WTC11 (cell line): ENCODE results near the gene GOLGA8J. TPM values are rescaled to one million over a fixed set of nuclear protein-coding genes. Genes with fewer than 3 reads are reported as not detected.

Experiments used
- ATAC-seq: fragments of 200-7000 bp; cut with Tn5 transposase; 2 replicates; pipeline ENCODE4 v1.10.0; 2021; ENCODE audit warnings: mild to moderate bottlenecking, moderate library complexity
- CTCF ChIA-PET: fragments of 300-600 bp; sonication (Branson Sonifier 250); formaldehyde crosslinking; loops from one replicate; lab custom pipeline; 2021; ENCODE audit warnings: antibody characterized with exemption; lab: Charles Lee
- POLR2A ChIA-PET: fragments of 350-600 bp; sonication (Branson Sonifier 250); formaldehyde crosslinking; loops from one replicate; lab custom pipeline; 2021; ENCODE audit warnings: antibody characterized with exemption; lab: Charles Lee
- DNase-seq: peaks from one replicate; pipeline ENCODE4 v3.0.0; 2021; ENCODE audit warnings: low spot score
- H3K27ac Mint-ChIP-seq: 2 replicates; pipeline ENCODE4 v1.8.0; 2021; ENCODE audit warnings: mixed read lengths
- H3K27me3 Mint-ChIP-seq: 2 replicates; pipeline ENCODE4 v1.8.0; 2021; ENCODE audit warnings: low read depth, mild to moderate bottlenecking, moderate library complexity, mixed read lengths
- H3K36me3 Mint-ChIP-seq: 2 replicates; pipeline ENCODE4 v1.8.0; 2021; ENCODE audit warnings: mixed read lengths
- H3K4me1 Mint-ChIP-seq: 2 replicates; pipeline ENCODE4 v1.8.0; 2022; ENCODE audit warnings: mixed read lengths
- H3K4me3 Mint-ChIP-seq: 2 replicates; pipeline ENCODE4 v1.8.0; 2021; ENCODE audit warnings: mild to moderate bottlenecking, moderate library complexity, mixed read lengths
- H3K9me3 Mint-ChIP-seq: 2 replicates; pipeline ENCODE4 v1.8.0; 2021; ENCODE audit warnings: mixed read lengths
- ESRRA ChIP-seq: sonication (generic); formaldehyde crosslinking; IDR thresholded peaks from 2 replicates; pipeline ENCODE4 v1.8.1; 2022; ENCODE audit warnings: mild to moderate bottlenecking, missing genetic modification reagents, borderline replicate concordance
- GTF2I ChIP-seq: fragments of 250-450 bp; sonication (Bioruptor Pico); conservative IDR thresholded peaks from 2 replicates; pipeline ENCODE4 v1.4.0; 2021; ENCODE audit warnings: mild to moderate bottlenecking
- IRF2 ChIP-seq: sonication (generic); formaldehyde crosslinking; IDR thresholded peaks from 2 replicates; pipeline ENCODE4 v1.8.0; 2022; ENCODE audit warnings: low read depth, missing genetic modification reagents, borderline replicate concordance
- JUN ChIP-seq: sonication (generic); formaldehyde crosslinking; IDR thresholded peaks from 2 replicates; pipeline ENCODE4 v1.8.0; 2023; ENCODE audit warnings: mild to moderate bottlenecking, missing genetic modification reagents
- NR3C1 ChIP-seq: sonication (generic); formaldehyde crosslinking; conservative IDR thresholded peaks from 2 replicates; pipeline ENCODE4 v1.8.1; 2023; ENCODE audit warnings: low read depth, mild to moderate bottlenecking, missing genetic modification reagents
- RELA ChIP-seq: sonication (generic); formaldehyde crosslinking; IDR thresholded peaks from 2 replicates; pipeline ENCODE4 v1.8.1; 2022; ENCODE audit warnings: missing genetic modification reagents, mild to moderate bottlenecking, borderline replicate concordance
- TCF7 ChIP-seq: sonication (generic); formaldehyde crosslinking; IDR thresholded peaks from 2 replicates; pipeline ENCODE4 v1.8.0; 2022; ENCODE audit warnings: mild to moderate bottlenecking, low read depth, missing genetic modification reagents, moderate library complexity
- ZNF138 ChIP-seq: sonication (generic); formaldehyde crosslinking; conservative IDR thresholded peaks from 2 replicates; pipeline ENCODE4 v1.8.1; 2022; ENCODE audit warnings: mild to moderate bottlenecking, moderate library complexity, missing genetic modification reagents
- ZNF396 ChIP-seq: fragments of 250-450 bp; sonication (Bioruptor Pico); IDR thresholded peaks from 2 replicates; pipeline ENCODE4 v1.8.0; 2021; ENCODE audit warnings: mild to moderate bottlenecking, moderate library complexity, borderline replicate concordance
- ZNF423 ChIP-seq: fragments of 250-450 bp; sonication (Bioruptor Pico); IDR thresholded peaks from 2 replicates; pipeline ENCODE4 v2.1.2; 2022; ENCODE audit warnings: mild to moderate bottlenecking, moderate library complexity
- ZNF671 ChIP-seq: fragments of 250-450 bp; sonication (Bioruptor Pico); IDR thresholded peaks from 2 replicates; pipeline ENCODE4 v1.8.0; 2021; ENCODE audit warnings: mild to moderate bottlenecking
- total RNA-seq: library from RNA; stranded (reverse); gene quantifications from 3 replicates; pipeline ENCODE4 v1.2.3, GENCODE V29; 2021
- TF ChIP-seq, protein P1 (sequence below): fragments of 250-450 bp; sonication (Bioruptor Pico); IDR thresholded peaks from 2 replicates; pipeline ENCODE4 v1.9.0; 2021; ENCODE audit warnings: mild to moderate bottlenecking, borderline replicate concordance
- TF ChIP-seq, protein P2 (sequence below): sonication (generic); formaldehyde crosslinking; IDR thresholded peaks from 2 replicates; pipeline ENCODE4 v1.8.1; 2022; ENCODE audit warnings: missing genetic modification reagents, borderline replicate concordance
- TF ChIP-seq, protein P3 (sequence below): fragments of 250-450 bp; sonication (Bioruptor Pico); IDR thresholded peaks from 2 replicates; pipeline ENCODE4 v1.9.0; 2021; ENCODE audit warnings: mild to moderate bottlenecking
- TF ChIP-seq, protein P4 (sequence below): sonication (generic); formaldehyde crosslinking; IDR thresholded peaks from 2 replicates; pipeline ENCODE4 v1.8.1; 2023; ENCODE audit warnings: mild to moderate bottlenecking, missing genetic modification reagents
- TF ChIP-seq, protein P5 (sequence below): sonication (generic); formaldehyde crosslinking; IDR thresholded peaks from 2 replicates; pipeline ENCODE4 v1.8.0; 2023; ENCODE audit warnings: missing genetic modification reagents
- TF ChIP-seq, protein P6 (sequence below): sonication (generic); formaldehyde crosslinking; conservative IDR thresholded peaks from 2 replicates; pipeline ENCODE4 v1.8.1; 2022; ENCODE audit warnings: mild to moderate bottlenecking, missing genetic modification reagents
- TF ChIP-seq, protein P7 (sequence below): sonication (generic); formaldehyde crosslinking; IDR thresholded peaks from 2 replicates; pipeline ENCODE4 v1.8.0; 2023; ENCODE audit warnings: missing genetic modification reagents, mild to moderate bottlenecking, borderline replicate concordance

GOLGA8J gene
- total RNA-seq, 1 experiment from 2014 or later, result 0.33 TPM

DNA sequence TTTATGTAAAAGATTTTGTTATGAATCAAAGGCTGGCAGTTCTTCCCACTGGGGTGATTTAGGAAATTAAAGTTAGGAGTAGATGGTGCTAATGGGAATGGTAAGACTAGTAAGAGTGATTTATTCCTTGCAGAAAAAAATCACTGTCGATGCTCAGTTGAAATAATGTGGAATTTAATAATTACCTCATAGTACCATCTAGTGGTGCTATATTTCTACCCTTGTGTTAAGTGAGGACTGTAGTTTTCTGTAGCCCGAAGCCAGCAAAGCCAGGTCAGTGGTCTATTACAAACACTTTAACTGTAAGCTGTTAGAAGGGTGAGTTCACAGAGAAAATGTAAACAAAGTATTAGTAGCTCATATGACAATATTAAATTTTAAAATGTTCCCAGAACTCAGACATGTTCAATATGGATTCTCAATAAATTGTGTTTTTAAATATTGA is 39.5 kb upstream of the GOLGA8J start (continued):
- TF ChIP-seq, protein P1, sequence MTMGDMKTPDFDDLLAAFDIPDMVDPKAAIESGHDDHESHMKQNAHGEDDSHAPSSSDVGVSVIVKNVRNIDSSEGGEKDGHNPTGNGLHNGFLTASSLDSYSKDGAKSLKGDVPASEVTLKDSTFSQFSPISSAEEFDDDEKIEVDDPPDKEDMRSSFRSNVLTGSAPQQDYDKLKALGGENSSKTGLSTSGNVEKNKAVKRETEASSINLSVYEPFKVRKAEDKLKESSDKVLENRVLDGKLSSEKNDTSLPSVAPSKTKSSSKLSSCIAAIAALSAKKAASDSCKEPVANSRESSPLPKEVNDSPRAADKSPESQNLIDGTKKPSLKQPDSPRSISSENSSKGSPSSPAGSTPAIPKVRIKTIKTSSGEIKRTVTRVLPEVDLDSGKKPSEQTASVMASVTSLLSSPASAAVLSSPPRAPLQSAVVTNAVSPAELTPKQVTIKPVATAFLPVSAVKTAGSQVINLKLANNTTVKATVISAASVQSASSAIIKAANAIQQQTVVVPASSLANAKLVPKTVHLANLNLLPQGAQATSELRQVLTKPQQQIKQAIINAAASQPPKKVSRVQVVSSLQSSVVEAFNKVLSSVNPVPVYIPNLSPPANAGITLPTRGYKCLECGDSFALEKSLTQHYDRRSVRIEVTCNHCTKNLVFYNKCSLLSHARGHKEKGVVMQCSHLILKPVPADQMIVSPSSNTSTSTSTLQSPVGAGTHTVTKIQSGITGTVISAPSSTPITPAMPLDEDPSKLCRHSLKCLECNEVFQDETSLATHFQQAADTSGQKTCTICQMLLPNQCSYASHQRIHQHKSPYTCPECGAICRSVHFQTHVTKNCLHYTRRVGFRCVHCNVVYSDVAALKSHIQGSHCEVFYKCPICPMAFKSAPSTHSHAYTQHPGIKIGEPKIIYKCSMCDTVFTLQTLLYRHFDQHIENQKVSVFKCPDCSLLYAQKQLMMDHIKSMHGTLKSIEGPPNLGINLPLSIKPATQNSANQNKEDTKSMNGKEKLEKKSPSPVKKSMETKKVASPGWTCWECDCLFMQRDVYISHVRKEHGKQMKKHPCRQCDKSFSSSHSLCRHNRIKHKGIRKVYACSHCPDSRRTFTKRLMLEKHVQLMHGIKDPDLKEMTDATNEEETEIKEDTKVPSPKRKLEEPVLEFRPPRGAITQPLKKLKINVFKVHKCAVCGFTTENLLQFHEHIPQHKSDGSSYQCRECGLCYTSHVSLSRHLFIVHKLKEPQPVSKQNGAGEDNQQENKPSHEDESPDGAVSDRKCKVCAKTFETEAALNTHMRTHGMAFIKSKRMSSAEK (CRISPR knock-in tag), result no peak
- TF ChIP-seq ZNF423 (CRISPR knock-in tag) (no peak), ZNF396 (no peak)
- TF ChIP-seq, protein P2, sequence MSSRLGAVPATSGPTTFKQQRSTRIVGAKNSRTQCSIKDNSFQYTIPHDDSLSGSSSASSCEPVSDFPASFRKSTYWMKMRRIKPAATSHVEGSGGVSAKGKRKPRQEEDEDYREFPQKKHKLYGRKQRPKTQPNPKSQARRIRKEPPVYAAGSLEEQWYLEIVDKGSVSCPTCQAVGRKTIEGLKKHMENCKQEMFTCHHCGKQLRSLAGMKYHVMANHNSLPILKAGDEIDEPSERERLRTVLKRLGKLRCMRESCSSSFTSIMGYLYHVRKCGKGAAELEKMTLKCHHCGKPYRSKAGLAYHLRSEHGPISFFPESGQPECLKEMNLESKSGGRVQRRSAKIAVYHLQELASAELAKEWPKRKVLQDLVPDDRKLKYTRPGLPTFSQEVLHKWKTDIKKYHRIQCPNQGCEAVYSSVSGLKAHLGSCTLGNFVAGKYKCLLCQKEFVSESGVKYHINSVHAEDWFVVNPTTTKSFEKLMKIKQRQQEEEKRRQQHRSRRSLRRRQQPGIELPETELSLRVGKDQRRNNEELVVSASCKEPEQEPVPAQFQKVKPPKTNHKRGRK (CRISPR knock-in tag), result no peak

DNA sequence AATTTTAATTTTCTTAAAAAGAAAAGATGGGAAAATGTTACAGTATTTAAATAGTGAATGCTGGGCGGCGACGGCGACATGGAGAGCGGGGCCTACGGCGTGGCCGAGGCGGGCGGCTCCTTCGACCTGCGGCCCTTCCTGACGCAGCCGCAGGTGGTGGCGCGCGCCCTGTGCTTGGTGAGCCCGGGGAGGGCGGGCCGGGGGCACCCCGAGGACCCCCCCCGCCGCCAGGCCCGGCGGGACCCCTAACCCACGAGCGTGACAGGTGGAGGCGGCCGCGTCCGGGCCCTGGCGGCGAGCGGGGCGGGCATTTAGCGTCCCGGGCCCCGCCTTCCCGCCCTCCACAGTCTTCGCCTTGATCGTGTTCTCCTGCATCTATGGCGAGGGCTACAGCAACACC is 38.4 kb upstream of the GOLGA8J start:
- ATAC-seq (no peak), DNase-seq (no peak)
- Mint-ChIP-seq H3K27me3 (no peaks in the 10 kb centered on the region; the same call in 1 of the 2 replicates), H3K9me3 (no peaks in the 10 kb centered on the region), H3K4me1 (peaks cover 13% of the 10 kb centered on the region), H3K27ac (no peak overlapping the region), H3K36me3 (no peaks in the 10 kb centered on the region), H3K4me3 (no peak overlapping the region)
- POLR2A ChIA-PET, result no interaction called here
- CTCF ChIA-PET, result interaction anchor here (1.0 kb wide), 1 partner anchor 59 kb away, joined by 3 read pairs; no protein-coding TSS in a partner anchor
- no peak for TF ChIP-seq TCF7 (CRISPR knock-in tag)
- TF ChIP-seq, protein P3, sequence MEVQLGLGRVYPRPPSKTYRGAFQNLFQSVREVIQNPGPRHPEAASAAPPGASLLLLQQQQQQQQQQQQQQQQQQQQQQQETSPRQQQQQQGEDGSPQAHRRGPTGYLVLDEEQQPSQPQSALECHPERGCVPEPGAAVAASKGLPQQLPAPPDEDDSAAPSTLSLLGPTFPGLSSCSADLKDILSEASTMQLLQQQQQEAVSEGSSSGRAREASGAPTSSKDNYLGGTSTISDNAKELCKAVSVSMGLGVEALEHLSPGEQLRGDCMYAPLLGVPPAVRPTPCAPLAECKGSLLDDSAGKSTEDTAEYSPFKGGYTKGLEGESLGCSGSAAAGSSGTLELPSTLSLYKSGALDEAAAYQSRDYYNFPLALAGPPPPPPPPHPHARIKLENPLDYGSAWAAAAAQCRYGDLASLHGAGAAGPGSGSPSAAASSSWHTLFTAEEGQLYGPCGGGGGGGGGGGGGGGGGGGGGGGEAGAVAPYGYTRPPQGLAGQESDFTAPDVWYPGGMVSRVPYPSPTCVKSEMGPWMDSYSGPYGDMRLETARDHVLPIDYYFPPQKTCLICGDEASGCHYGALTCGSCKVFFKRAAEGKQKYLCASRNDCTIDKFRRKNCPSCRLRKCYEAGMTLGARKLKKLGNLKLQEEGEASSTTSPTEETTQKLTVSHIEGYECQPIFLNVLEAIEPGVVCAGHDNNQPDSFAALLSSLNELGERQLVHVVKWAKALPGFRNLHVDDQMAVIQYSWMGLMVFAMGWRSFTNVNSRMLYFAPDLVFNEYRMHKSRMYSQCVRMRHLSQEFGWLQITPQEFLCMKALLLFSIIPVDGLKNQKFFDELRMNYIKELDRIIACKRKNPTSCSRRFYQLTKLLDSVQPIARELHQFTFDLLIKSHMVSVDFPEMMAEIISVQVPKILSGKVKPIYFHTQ (CRISPR knock-in tag), result no peak
- no peak for TF ChIP-seq GTF2I (CRISPR knock-in tag)
- TF ChIP-seq, protein P4, sequence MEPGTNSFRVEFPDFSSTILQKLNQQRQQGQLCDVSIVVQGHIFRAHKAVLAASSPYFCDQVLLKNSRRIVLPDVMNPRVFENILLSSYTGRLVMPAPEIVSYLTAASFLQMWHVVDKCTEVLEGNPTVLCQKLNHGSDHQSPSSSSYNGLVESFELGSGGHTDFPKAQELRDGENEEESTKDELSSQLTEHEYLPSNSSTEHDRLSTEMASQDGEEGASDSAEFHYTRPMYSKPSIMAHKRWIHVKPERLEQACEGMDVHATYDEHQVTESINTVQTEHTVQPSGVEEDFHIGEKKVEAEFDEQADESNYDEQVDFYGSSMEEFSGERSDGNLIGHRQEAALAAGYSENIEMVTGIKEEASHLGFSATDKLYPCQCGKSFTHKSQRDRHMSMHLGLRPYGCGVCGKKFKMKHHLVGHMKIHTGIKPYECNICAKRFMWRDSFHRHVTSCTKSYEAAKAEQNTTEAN (CRISPR knock-in tag), result no peak
- TF ChIP-seq ZNF138 (CRISPR knock-in tag), result no peak
- TF ChIP-seq ZNF671 (CRISPR knock-in tag), result no peak
- TF ChIP-seq JUN, result no peak
- TF ChIP-seq RELA (CRISPR knock-in tag), result no peak
- TF ChIP-seq ESRRA (CRISPR knock-in tag), result no peak
- TF ChIP-seq, protein P5, sequence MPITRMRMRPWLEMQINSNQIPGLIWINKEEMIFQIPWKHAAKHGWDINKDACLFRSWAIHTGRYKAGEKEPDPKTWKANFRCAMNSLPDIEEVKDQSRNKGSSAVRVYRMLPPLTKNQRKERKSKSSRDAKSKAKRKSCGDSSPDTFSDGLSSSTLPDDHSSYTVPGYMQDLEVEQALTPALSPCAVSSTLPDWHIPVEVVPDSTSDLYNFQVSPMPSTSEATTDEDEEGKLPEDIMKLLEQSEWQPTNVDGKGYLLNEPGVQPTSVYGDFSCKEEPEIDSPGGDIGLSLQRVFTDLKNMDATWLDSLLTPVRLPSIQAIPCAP, result no peak
- TF ChIP-seq ZNF396, result no peak
- TF ChIP-seq, protein P2 (CRISPR knock-in tag), result no peak
- no peak for TF ChIP-seq NR3C1 (CRISPR knock-in tag)
- no peak for TF ChIP-seq IRF2 (CRISPR knock-in tag)
- TF ChIP-seq, protein P6, sequence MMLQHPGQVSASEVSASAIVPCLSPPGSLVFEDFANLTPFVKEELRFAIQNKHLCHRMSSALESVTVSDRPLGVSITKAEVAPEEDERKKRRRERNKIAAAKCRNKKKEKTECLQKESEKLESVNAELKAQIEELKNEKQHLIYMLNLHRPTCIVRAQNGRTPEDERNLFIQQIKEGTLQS (CRISPR knock-in tag), result no peak
- TF ChIP-seq, protein P7, sequence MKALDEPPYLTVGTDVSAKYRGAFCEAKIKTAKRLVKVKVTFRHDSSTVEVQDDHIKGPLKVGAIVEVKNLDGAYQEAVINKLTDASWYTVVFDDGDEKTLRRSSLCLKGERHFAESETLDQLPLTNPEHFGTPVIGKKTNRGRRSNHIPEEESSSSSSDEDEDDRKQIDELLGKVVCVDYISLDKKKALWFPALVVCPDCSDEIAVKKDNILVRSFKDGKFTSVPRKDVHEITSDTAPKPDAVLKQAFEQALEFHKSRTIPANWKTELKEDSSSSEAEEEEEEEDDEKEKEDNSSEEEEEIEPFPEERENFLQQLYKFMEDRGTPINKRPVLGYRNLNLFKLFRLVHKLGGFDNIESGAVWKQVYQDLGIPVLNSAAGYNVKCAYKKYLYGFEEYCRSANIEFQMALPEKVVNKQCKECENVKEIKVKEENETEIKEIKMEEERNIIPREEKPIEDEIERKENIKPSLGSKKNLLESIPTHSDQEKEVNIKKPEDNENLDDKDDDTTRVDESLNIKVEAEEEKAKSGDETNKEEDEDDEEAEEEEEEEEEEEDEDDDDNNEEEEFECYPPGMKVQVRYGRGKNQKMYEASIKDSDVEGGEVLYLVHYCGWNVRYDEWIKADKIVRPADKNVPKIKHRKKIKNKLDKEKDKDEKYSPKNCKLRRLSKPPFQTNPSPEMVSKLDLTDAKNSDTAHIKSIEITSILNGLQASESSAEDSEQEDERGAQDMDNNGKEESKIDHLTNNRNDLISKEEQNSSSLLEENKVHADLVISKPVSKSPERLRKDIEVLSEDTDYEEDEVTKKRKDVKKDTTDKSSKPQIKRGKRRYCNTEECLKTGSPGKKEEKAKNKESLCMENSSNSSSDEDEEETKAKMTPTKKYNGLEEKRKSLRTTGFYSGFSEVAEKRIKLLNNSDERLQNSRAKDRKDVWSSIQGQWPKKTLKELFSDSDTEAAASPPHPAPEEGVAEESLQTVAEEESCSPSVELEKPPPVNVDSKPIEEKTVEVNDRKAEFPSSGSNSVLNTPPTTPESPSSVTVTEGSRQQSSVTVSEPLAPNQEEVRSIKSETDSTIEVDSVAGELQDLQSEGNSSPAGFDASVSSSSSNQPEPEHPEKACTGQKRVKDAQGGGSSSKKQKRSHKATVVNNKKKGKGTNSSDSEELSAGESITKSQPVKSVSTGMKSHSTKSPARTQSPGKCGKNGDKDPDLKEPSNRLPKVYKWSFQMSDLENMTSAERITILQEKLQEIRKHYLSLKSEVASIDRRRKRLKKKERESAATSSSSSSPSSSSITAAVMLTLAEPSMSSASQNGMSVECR (CRISPR knock-in tag), result no peak
